H9 (cell line): ENCODE results near the gene FBXO2. TPM values are rescaled to one million over a fixed set of nuclear protein-coding genes. Genes with fewer than 3 reads are reported as not detected.
A peak's percentile ranks its signal among the peaks of the same experiment; 100 is the strongest.

Experiments
- DNase-seq: peaks from one replicate; pipeline ENCODE4 v3.0.0-alpha.2; 2017
- H2AFZ ChIP-seq: one replicate; pipeline ENCODE4 v1.6.1; 2013; ENCODE audit warnings: mild to moderate bottlenecking, low read length, control low read depth, moderate library complexity
- H2AK5ac ChIP-seq: 2 replicates; pipeline ENCODE4 v1.6.1; 2013; ENCODE audit warnings: low read length, control low read depth, mixed read lengths; ENCODE audit not compliant: insufficient read length
- H2BK120ac ChIP-seq: one replicate; pipeline ENCODE4 v1.6.1; 2013; ENCODE audit warnings: low read depth, mild to moderate bottlenecking, low read length, control low read depth, inconsistent platforms; ENCODE audit not compliant: poor library complexity, severe bottlenecking
- H2BK12ac ChIP-seq: 2 replicates; pipeline ENCODE4 v1.6.1; 2013; ENCODE audit warnings: low read length, control low read depth, mixed read lengths, low read depth; ENCODE audit not compliant: insufficient read length
- H2BK15ac ChIP-seq: 2 replicates; pipeline ENCODE4 v1.6.1; 2013; ENCODE audit warnings: low read depth, low read length, control low read depth
- H2BK20ac ChIP-seq: one replicate; pipeline ENCODE4 v1.6.1; 2013; ENCODE audit warnings: low read depth, mild to moderate bottlenecking, low read length, control low read depth, inconsistent platforms; ENCODE audit not compliant: poor library complexity, severe bottlenecking
- H2BK5ac ChIP-seq: 2 replicates; pipeline ENCODE4 v1.6.1; 2013; ENCODE audit warnings: low read length, control low read depth, mixed read lengths; ENCODE audit not compliant: insufficient read length
- H3K14ac ChIP-seq: 2 replicates; pipeline ENCODE4 v1.6.1; 2013; ENCODE audit warnings: low read length, control low read depth; ENCODE audit not compliant: insufficient read depth
- H3K18ac ChIP-seq: 2 replicates; pipeline ENCODE4 v1.6.1; 2013; ENCODE audit warnings: low read depth, mild to moderate bottlenecking, mixed read lengths, low read length, control low read depth; ENCODE audit not compliant: insufficient read length
- H3K23ac ChIP-seq: 2 replicates; pipeline ENCODE4 v1.6.1; 2013; ENCODE audit warnings: low read length, control low read depth, mixed read lengths, low read depth; ENCODE audit not compliant: insufficient read length
- H3K23me2 ChIP-seq: 2 replicates; pipeline ENCODE4 v1.6.1; 2013; ENCODE audit warnings: low read depth, mild to moderate bottlenecking, mixed read lengths, low read length, control low read depth; ENCODE audit not compliant: insufficient read length, poor library complexity, severe bottlenecking
- H3K27ac ChIP-seq: 2 replicates; pipeline ENCODE4 v1.5.1; 2013; ENCODE audit warnings: low read length, control low read depth, mixed read lengths, low read depth; ENCODE audit not compliant: insufficient read length
- H3K27me3 ChIP-seq: 2 replicates; pipeline ENCODE4 v1.6.1; 2013; ENCODE audit warnings: low read length, control low read depth, inconsistent platforms; ENCODE audit not compliant: insufficient read depth
- H3K4ac ChIP-seq: 2 replicates; pipeline ENCODE4 v1.6.1; 2013; ENCODE audit warnings: low read depth, mild to moderate bottlenecking, control low read depth, inconsistent platforms, low read length, moderate library complexity
- H3K4me1 ChIP-seq: 2 replicates; pipeline ENCODE4 v1.6.1; 2013; ENCODE audit warnings: low read length, control low read depth, inconsistent platforms; ENCODE audit not compliant: insufficient read depth
- H3K4me2 ChIP-seq: 2 replicates; pipeline ENCODE4 v1.6.1; 2013; ENCODE audit warnings: low read length, control low read depth, mixed read lengths; ENCODE audit not compliant: insufficient read length, insufficient read depth
- H3K56ac ChIP-seq: 2 replicates; pipeline ENCODE4 v1.6.1; 2013; ENCODE audit warnings: low read depth, mild to moderate bottlenecking, mixed read lengths, low read length, control low read depth; ENCODE audit not compliant: insufficient read length
- H3K79me1 ChIP-seq: 2 replicates; pipeline ENCODE4 v1.6.1; 2013; ENCODE audit warnings: low read depth, mild to moderate bottlenecking, moderate library complexity, low read length, control low read depth, inconsistent platforms; ENCODE audit not compliant: insufficient read depth, poor library complexity, severe bottlenecking
- H3K79me2 ChIP-seq: 2 replicates; pipeline ENCODE4 v1.6.1; 2013; ENCODE audit warnings: low read length, control low read depth, inconsistent platforms; ENCODE audit not compliant: insufficient read depth
- H3K9ac ChIP-seq: 2 replicates; pipeline ENCODE4 v1.6.1; 2013; ENCODE audit warnings: low read length, control low read depth, mixed read lengths; ENCODE audit not compliant: insufficient read length; ENCODE audit errors: extremely low read depth
- H3K9me3 ChIP-seq: one replicate; pipeline ENCODE4 v1.6.1; 2013; ENCODE audit warnings: low read depth, low read length, inconsistent platforms; ENCODE audit not compliant: control insufficient read depth
- H3T11ph ChIP-seq: one replicate; pipeline ENCODE4 v1.6.1; 2013; ENCODE audit warnings: mild to moderate bottlenecking, low read length, control low read depth, inconsistent platforms
- H4K20me1 ChIP-seq: one replicate; pipeline ENCODE4 v1.6.1; 2013; ENCODE audit not compliant: control insufficient read depth, insufficient read length, insufficient read depth
- H4K5ac ChIP-seq: 2 replicates; pipeline ENCODE4 v1.6.1; 2013; ENCODE audit warnings: low read depth, mild to moderate bottlenecking, mixed read lengths, low read length, control low read depth; ENCODE audit not compliant: insufficient read length
- H4K8ac ChIP-seq: replicated peaks from 2 replicates; pipeline ENCODE4 v1.6.1; 2013; ENCODE audit warnings: low read length, control low read depth, mixed read lengths, low read depth; ENCODE audit not compliant: insufficient read length
- H4K91ac ChIP-seq: 2 replicates; pipeline ENCODE4 v1.6.1; 2013; ENCODE audit warnings: low read depth, mild to moderate bottlenecking, moderate library complexity, mixed read lengths, low read length, control low read depth; ENCODE audit not compliant: insufficient read length
- H3K27ac Mint-ChIP-seq, 3 experiments: 2 replicates in 2 of 3; 3 replicates in 1 of 3; pipeline ENCODE4 v1.8.0; 2020 to 2021; ENCODE audit warnings: mixed read lengths in 3 of 3, mild to moderate bottlenecking in 1 of 3, moderate library complexity in 1 of 3
- H3K27me3 Mint-ChIP-seq: 2 replicates; pipeline ENCODE4 v1.8.0; 2021; ENCODE audit warnings: low read depth, mild to moderate bottlenecking, moderate library complexity, mixed read lengths
- H3K36me3 Mint-ChIP-seq, 3 experiments: 2 replicates in 2 of 3; 3 replicates in 1 of 3; pipeline ENCODE4 v1.8.0; 2020 to 2021; ENCODE audit warnings: low read depth in 3 of 3, mixed read lengths in 3 of 3; ENCODE audit not compliant: insufficient read depth in 1 of 3
- H3K4me1 Mint-ChIP-seq, 2 experiments: 2 replicates each; pipeline ENCODE4 v1.8.0; 2020; ENCODE audit warnings: mixed read lengths in 2 of 2
- H3K4me3 Mint-ChIP-seq, 2 experiments: 2 replicates in 1 of 2; 3 replicates in 1 of 2; pipeline ENCODE4 v1.8.0; 2020 to 2021; ENCODE audit warnings: mild to moderate bottlenecking in 2 of 2, mixed read lengths in 2 of 2, moderate library complexity in 1 of 2
- H3K9me3 Mint-ChIP-seq, 2 experiments: 2 replicates in 1 of 2; 3 replicates in 1 of 2; pipeline ENCODE4 v1.8.0; 2020; ENCODE audit warnings: mild to moderate bottlenecking in 2 of 2, mixed read lengths in 2 of 2, moderate library complexity in 1 of 2
- WGBS: extraction: QIAGEN DNeasy Blood & Tissue Kit; methylation state at CpG from one replicate; pipeline ENCODE4 v1.1.7; 2013; ENCODE audit warnings: missing lambda C conversion rate, low lambda C conversion rate, mixed read lengths; ENCODE audit not compliant: insufficient read length; ENCODE audit errors: extremely low coverage; 5-methylcytosine and 5-hydroxymethylcytosine counted together
- total RNA-seq: library from RNA; stranded (reverse); gene quantifications from 2 replicates; pipeline ENCODE4 v1.2.1, GENCODE V29; 2021
- TF ChIP-seq, protein P1 (sequence below): fragments of 200-600 bp; sonication (generic); conservative IDR thresholded peaks from 3 replicates; pipeline ENCODE4 v1.8.0; 2021; ENCODE audit warnings: antibody characterized with exemption, mild to moderate bottlenecking

FBXO2 gene
- total RNA-seq, 1 experiment from 2014 or later, result 28.9 TPM

DNA sequence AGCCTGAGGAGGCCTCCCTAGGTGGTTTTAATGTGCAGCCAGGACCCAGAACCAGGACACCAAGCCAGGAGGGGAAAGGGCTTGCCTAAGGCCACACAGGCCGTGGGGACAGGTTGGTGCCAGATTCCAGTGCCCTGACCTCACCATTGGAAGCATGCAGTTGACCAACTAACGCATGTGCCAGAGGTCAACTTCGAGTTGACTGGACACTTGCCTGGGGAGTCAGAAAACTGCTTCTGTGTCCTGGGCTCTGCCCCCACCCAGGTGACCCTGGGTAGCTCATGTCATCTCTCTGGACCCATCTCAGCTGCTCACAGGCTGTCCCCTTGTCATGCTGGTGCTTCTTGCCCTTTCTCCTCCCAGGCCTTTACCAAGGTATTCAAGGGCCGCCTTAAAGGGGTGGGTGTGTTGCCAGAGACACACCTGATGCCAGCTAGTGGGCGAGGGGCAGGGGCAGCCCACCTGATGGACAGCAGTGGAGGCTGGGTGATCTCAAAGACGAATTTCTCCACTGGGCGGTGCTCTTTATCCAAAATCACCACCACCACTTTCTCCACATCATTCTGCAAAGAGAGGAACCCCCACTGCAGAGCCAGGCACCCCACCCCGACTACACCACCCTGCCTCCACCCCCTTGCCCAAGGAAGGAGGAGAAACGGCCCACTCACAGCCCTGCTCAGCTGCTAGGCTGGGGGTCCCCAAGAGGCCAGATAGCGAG, 22.3 kb upstream of the FBXO2 start:
- Mint-ChIP-seq H3K9me3 (no peaks in the 10 kb centered on the region), H3K4me3 (no peak overlapping the region), H3K4me1 (peaks cover 10 to 20% of the 10 kb centered on the region in 2 experiments), H3K27ac (no peak overlapping the region), H3K27me3 (no peaks in the 10 kb centered on the region), H3K36me3 (peaks cover 45 to 77% (median 66%) of the 10 kb centered on the region in 3 experiments)
- TF ChIP-seq, protein P1, sequence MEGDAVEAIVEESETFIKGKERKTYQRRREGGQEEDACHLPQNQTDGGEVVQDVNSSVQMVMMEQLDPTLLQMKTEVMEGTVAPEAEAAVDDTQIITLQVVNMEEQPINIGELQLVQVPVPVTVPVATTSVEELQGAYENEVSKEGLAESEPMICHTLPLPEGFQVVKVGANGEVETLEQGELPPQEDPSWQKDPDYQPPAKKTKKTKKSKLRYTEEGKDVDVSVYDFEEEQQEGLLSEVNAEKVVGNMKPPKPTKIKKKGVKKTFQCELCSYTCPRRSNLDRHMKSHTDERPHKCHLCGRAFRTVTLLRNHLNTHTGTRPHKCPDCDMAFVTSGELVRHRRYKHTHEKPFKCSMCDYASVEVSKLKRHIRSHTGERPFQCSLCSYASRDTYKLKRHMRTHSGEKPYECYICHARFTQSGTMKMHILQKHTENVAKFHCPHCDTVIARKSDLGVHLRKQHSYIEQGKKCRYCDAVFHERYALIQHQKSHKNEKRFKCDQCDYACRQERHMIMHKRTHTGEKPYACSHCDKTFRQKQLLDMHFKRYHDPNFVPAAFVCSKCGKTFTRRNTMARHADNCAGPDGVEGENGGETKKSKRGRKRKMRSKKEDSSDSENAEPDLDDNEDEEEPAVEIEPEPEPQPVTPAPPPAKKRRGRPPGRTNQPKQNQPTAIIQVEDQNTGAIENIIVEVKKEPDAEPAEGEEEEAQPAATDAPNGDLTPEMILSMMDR, result peak; percentile 30; the same call in 1 of the 3 replicates
- Histone ChIP-seq H2BK120ac (no peak overlapping the region), H3K4ac (no peak overlapping the region), H3T11ph (no peak overlapping the region), H4K8ac (no peak overlapping the region), H2BK5ac (no peak overlapping the region), H2BK15ac (no peak overlapping the region), H3K27ac (no peak overlapping the region), H2AFZ (no peak overlapping the region), H3K56ac (no peak overlapping the region), H3K4me1 (no peaks in the 10 kb centered on the region), H2BK20ac (no peak overlapping the region), H3K9ac (no peak overlapping the region), H3K27me3 (no peaks in the 10 kb centered on the region), H3K18ac (no peak overlapping the region), H4K5ac (no peak overlapping the region), H4K91ac (no peak overlapping the region), H3K23me2 (no peaks in the 10 kb centered on the region), H2BK12ac (no peak overlapping the region), H3K79me2 (peaks cover 2% of the 10 kb centered on the region; the same call in 1 of the 2 replicates), H2AK5ac (no peak overlapping the region), H4K20me1 (no peaks in the 10 kb centered on the region), H3K23ac (no peak overlapping the region), H3K79me1 (no peaks in the 10 kb centered on the region), H3K9me3 (no peaks in the 10 kb centered on the region), H3K14ac (no peak overlapping the region), H3K4me2 (no peak overlapping the region)
- no CpG with 5 or more reads among the region's 10 CpGs for WGBS
- DNase-seq, result no peak
